WERI-Rb-1 (cell line): ENCODE measurements around the gene ZNF236.

Experiments
- DNase-seq: peaks from one replicate; pipeline ENCODE4 v3.0.0-alpha.2; 2020
- H3K27ac ChIP-seq: fragments of 250-450 bp; sonication (Bioruptor Pico); 2 replicates; pipeline ENCODE4 v1.5.1; 2020; ENCODE audit warnings: mild to moderate bottlenecking, moderate library complexity
- H3K27me3 ChIP-seq: fragments of 250-450 bp; sonication (Bioruptor Pico); 2 replicates; pipeline ENCODE4 v1.5.1; 2021; ENCODE audit warnings: mild to moderate bottlenecking, low read depth, moderate library complexity; ENCODE audit not compliant: insufficient read depth, severe bottlenecking
- H3K36me3 ChIP-seq: fragments of 250-450 bp; sonication (Bioruptor Pico); 2 replicates; pipeline ENCODE4 v1.5.1; 2020; ENCODE audit warnings: mild to moderate bottlenecking, moderate library complexity
- H3K4me3 ChIP-seq: 2 replicates; pipeline ENCODE4 v1.5.1; 2011; ENCODE audit warnings: low read depth, mild to moderate bottlenecking, control low read depth, low read length
- H3K9me3 ChIP-seq: fragments of 250-450 bp; sonication (Bioruptor Pico); 2 replicates; pipeline ENCODE4 v1.5.1; 2021; ENCODE audit warnings: mild to moderate bottlenecking, moderate library complexity; ENCODE audit not compliant: severe bottlenecking
- CTCF ChIP-seq: IDR thresholded peaks from 2 replicates; pipeline ENCODE4 v1.5.1; 2011; ENCODE audit warnings: low read depth, mild to moderate bottlenecking, control low read depth, inconsistent platforms, low read length

The ZNF236 gene

GRCh38 chr18:76975577-76976110 is 153.3 kb downstream of the ZNF236 start:
- no peak for TF ChIP-seq CTCF
- Histone ChIP-seq H3K27me3 (no peaks in the 10 kb centered on the region), H3K27ac (no peak overlapping the region), H3K9me3 (no peaks in the 10 kb centered on the region), H3K36me3 (peaks cover 4% of the 10 kb centered on the region), H3K4me3 (no peak overlapping the region)
- DNase-seq, result no peak

- no peak overlapping the region for H3K4me3 ChIP-seq
- H3K36me3 ChIP-seq, result peaks cover 4% of the 10 kb centered on the region
- DNase-seq, result no peak
- TF ChIP-seq CTCF, result no peak
- H3K27ac ChIP-seq, result no peak overlapping the region
- H3K9me3 ChIP-seq, result no peaks in the 10 kb centered on the region
- no peaks in the 10 kb centered on the region for H3K27me3 ChIP-seq
Measured at GRCh38 chr18:76977108-76977621, 154.8 kb downstream of the ZNF236 start.

- Histone ChIP-seq H3K9me3 (no peaks in the 10 kb centered on the region), H3K4me3 (no peak overlapping the region), H3K27me3 (no peaks in the 10 kb centered on the region), H3K36me3 (peaks cover 4% of the 10 kb centered on the region), H3K27ac (no peak overlapping the region)
- TF ChIP-seq CTCF, result no peak
- DNase-seq, result no peak
Measured at GRCh38 chr18:76977684-76978232, 155.4 kb downstream of the ZNF236 start.

- Histone ChIP-seq H3K27ac (no peak overlapping the region), H3K4me3 (no peak overlapping the region), H3K9me3 (no peaks in the 10 kb centered on the region)
Measured at GRCh38 chr18:76978616-76979015, 156.3 kb downstream of the ZNF236 start.

GRCh38 chr18:76979111-76979751 is 156.9 kb downstream of the ZNF236 start:
- Histone ChIP-seq H3K27ac (no peak overlapping the region), H3K36me3 (no peaks in the 10 kb centered on the region), H3K27me3 (no peaks in the 10 kb centered on the region), H3K4me3 (no peak overlapping the region), H3K9me3 (no peaks in the 10 kb centered on the region)
- TF ChIP-seq CTCF, result no peak
- no peak for DNase-seq

More at GRCh38 chr18:76978616-76979015, 156.3 kb downstream of the ZNF236 start:
- no peak for TF ChIP-seq CTCF
- Histone ChIP-seq H3K36me3 (no peaks in the 10 kb centered on the region; the same call in 1 of the 2 replicates), H3K27me3 (no peaks in the 10 kb centered on the region)
- DNase-seq, result no peak
